Stimulated activated CD4-positive, alpha-beta T cell treated with anti-CD3 and anti-CD28 coated beads, Interleukin-1b, Interleukin-23, amount 100 ng/mL, for 48 hours (primary cell): ENCODE measurements around the gene DRICH1.
A peak's percentile ranks its signal among the peaks of the same experiment; 100 is the strongest.
"Not testable (repeated sequence)": the region's sequence is repeated elsewhere in the genome, so short reads cannot be mapped to it uniquely, and the experiment has no call there.

ENCODE experiments used
- DNase-seq: peaks from one replicate; pipeline ENCODE4 v3.0.0-alpha.2; 2020

DRICH1 gene

DNA sequence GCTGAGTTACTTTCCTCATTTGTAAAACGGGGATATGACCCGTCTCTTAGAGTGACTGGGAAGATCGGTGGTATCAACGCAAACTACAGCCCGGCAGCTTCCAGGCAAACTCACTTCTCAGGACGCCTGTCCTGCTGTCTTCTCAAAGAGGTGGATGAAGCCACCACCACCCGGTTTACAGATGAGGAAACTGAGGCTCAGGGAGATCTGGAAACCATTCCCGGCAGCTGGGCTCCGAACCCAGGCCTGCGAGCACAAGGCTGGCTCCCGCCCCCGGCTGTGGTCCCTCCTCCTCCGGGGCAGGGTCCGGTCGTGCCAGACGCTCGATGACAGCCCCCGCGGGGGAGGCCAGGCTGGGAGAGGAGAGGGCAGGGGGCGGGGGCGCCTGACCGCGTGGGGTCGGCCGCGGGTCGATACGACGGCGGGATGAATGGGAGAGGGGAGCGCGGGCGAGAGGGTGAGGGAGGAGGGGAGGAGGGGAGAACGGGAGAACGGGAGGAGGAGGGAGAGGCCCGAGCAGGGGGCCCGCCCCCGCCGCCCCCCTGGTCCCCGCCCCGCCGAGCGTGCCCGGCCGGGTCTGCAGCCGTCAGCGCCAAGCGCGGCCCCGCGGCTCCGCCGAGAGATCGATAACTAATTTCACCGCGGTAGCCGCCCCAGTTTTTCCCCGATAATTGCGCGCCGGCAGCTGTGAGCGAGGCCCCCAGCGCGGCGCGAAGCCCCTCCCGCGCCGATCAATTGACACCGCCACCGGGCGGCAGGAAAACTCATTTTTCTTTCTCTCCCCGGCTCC lies 66.0 kb downstream of the DRICH1 start:
- DNase-seq = no peak

- peak; percentile 10 for DNase-seq
These were observed 66.7 kb downstream of the DRICH1 start for GRCh38 chr22:23565305-23565914.

GRCh38 chr22:23564276-23564675 lies 67.8 kb downstream of the DRICH1 start:
- DNase-seq = no peak

DNA sequence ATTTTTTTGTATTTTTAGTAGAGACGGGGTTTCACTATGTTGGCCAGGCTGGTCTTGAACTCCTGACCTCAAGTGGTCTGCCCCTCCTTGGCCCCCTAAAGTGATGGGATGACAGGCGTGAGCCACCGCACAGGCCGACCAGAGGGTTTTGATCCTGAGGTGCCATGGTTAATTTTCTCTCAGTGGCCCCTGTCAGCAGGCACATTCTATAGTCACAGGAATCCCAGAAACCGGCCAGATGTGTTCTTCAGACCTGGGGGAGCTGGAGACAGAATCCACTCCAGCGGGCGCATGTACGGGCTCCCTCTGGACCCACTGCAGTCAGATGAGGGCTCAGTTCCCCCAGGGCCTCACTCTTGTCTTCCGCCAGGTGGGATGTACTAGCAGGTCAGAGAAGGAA lies 69.0 kb downstream of the DRICH1 start:
- DNase-seq = no peak

DNA sequence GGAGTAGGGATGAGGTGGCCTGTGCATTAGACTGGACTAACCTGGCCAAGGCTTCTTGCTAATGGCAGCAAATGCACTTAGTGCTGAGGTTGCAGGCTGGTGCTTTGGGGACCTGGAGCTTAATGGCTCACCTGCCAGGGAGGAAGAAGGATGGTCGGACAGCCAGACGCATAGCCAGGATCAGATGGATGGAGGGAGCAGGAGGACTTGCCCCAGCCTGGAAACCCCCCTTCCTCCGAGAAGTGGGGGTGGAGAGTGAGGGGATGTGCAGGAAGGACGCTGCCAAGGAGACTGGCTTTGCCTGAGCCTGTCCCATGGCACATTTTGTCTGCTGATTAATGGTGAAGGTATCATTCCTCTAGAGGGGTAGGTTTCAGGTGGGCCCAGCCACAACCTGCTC lies 69.9 kb downstream of the DRICH1 start:
- no peak for DNase-seq

DNA sequence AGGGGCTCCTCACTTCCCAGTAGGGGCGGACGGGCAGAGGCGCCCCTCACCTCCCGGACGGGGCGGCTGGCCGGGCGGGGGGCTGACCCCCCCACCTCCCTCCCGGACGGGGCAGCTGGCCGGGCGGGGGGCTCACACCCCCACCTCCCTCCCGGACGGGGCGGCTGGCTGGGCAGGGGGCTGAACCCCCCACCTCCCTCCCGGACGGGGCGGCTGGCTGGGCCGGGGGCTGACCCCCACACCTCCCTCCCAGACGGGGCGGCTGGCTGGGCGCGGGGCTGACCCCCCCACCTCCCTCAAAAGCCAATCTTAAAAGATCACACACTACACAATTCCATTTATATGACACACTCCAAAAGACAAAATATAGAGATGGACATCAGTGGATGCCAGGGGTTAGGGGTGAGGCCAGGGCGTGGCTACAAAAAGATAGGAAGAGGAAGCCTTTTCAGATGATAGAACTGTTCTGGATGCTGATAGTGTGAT lies 71.1 kb downstream of the DRICH1 start:
- not testable (repeated sequence) for DNase-seq

- DNase-seq = not testable (repeated sequence)
These were observed 71.9 kb downstream of the DRICH1 start for GRCh38 chr22:23560215-23560614.
